ENCODE measurements around the gene IRGQ.

- TF ChIP-seq CTCF (IDR thresholded peaks at IDR 0.05; ENCODE audit: borderline replicate concordance, extremely low read depth, low read length, poor library complexity, severe bottlenecking) (no peak), EZH2 (IDR thresholded peaks at IDR 0.05; ENCODE audit: borderline replicate concordance, low read depth, low read length, severe bottlenecking) (no peak)
These were observed 35.6 kb upstream of the IRGQ start for GRCh38 chr19:43631491-43631890.
